ENCODE data around the gene CPED1.
"Not testable (repeated sequence)": the region's sequence is repeated elsewhere in the genome, so short reads cannot be mapped to it uniquely, and the experiment has no call there.

The CPED1 gene

GRCh38 chr7:121039510-121039822 is 51.0 kb downstream of the CPED1 start:
- no peak for DNase-seq (ENCODE audit: low read depth in 2 of 2)

- DNase-seq (ENCODE audit: low read depth in 2 of 2) = no peak
Observed at GRCh38 chr7:121039994-121040393, 51.5 kb downstream of the CPED1 start.

GRCh38 chr7:121041516-121042148 is 53.1 kb downstream of the CPED1 start:
- DNase-seq (ENCODE audit: low read depth in 2 of 2) = no peak

GRCh38 chr7:121042195-121042594 is 53.7 kb downstream of the CPED1 start:
- DNase-seq (ENCODE audit: low read depth in 2 of 2) = no peak

GRCh38 chr7:121042899-121043298 is 54.4 kb downstream of the CPED1 start:
- DNase-seq (ENCODE audit: low read depth in 2 of 2) = no peak

GRCh38 chr7:121043314-121044234 is 55.1 kb downstream of the CPED1 start:
- DNase-seq (ENCODE audit: low read depth in 2 of 2) = no peak

- DNase-seq (ENCODE audit: low read depth in 2 of 2) = no peak
Observed at GRCh38 chr7:121045090-121045489, 56.6 kb downstream of the CPED1 start.

- no peak for DNase-seq (ENCODE audit: low read depth in 2 of 2)
Observed at GRCh38 chr7:121046009-121046408, 57.5 kb downstream of the CPED1 start.

GRCh38 chr7:121046893-121047468 is 58.5 kb downstream of the CPED1 start:
- no peak for DNase-seq (ENCODE audit: low read depth in 2 of 2)

- no peak for DNase-seq (ENCODE audit: low read depth in 2 of 2)
Observed at GRCh38 chr7:121048195-121048594, 59.7 kb downstream of the CPED1 start.

GRCh38 chr7:121049028-121049791 is 60.7 kb downstream of the CPED1 start:
- no peak for DNase-seq (ENCODE audit: low read depth in 2 of 2)

- no peak for DNase-seq (ENCODE audit: low read depth in 2 of 2)
Observed at GRCh38 chr7:121049897-121050296, 61.4 kb downstream of the CPED1 start.

GRCh38 chr7:121053219-121053618 is 64.7 kb downstream of the CPED1 start:
- no peak for DNase-seq (ENCODE audit: low read depth in 2 of 2)

- no peak for DNase-seq (ENCODE audit: low read depth in 2 of 2)
Observed at GRCh38 chr7:121054925-121055324, 66.4 kb downstream of the CPED1 start.

- no peak for DNase-seq (ENCODE audit: low read depth in 2 of 2)
Observed at GRCh38 chr7:121057878-121058277, 69.4 kb downstream of the CPED1 start.

- DNase-seq (ENCODE audit: low read depth in 2 of 2) = no peak
Observed at GRCh38 chr7:121058975-121059374, 70.5 kb downstream of the CPED1 start.

GRCh38 chr7:121059979-121060509 is 71.5 kb downstream of the CPED1 start:
- not testable (repeated sequence) for DNase-seq (ENCODE audit: low read depth in 2 of 2)

- DNase-seq (ENCODE audit: low read depth in 2 of 2) = no peak
Observed at GRCh38 chr7:121061677-121062582, 73.4 kb downstream of the CPED1 start.

- no peak for DNase-seq (ENCODE audit: low read depth in 2 of 2)
Observed at GRCh38 chr7:121062671-121063279, 74.3 kb downstream of the CPED1 start.

- DNase-seq (ENCODE audit: low read depth in 2 of 2) = not testable (repeated sequence)
Observed at GRCh38 chr7:121067717-121068116, 79.2 kb downstream of the CPED1 start.
